Stimulated activated naive CD4-positive, alpha-beta T cell (primary cell): Measurements from ENCODE around the gene CFAP77.

Experiments used
- DNase-seq, 6 experiments: peaks; one replicate each; lab custom pipeline; 2025; lab: John Stamatoyannopoulos, UW

The CFAP77 gene

DNA sequence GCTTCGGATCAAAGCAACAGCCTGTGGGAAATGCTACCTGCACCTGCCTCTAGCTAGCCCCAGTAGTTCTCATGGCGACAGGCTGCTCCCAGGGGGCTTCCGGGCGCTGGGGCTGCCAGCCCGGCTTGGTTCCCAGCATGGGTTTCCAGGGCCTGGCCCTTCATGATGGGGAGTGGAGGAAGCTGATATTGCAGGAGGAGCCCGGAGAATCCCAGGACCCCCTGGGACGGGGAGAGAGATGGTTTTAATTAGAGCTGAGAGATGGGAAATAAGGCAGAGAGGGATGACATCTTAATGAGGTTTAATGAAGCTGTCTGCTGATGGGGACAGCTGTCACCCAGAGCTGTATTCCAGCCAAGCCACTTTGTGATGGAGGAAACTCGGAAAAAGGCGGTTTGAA lies 78.6 kb downstream of the CFAP77 start:
- DNase-seq = no peak

DNA sequence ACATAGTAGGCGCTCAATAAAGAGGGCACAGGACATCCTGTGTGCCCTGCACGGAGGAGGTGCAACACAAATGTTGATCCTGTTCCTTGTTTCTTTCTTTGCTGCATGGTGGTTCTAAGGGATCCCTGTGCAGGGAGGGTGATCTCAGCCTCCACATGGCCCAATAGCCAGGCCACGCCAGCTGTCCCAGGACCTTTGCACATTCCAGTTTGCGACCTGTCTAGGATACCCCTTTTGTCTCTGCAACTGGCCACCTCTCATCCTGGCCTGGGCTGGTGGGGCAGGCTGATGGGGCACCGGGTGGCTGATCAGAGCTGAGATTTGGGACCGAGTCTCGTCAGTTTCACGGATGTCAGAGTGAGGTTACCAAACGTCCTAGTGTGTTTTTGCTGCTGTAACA lies 79.5 kb downstream of the CFAP77 start:
- no peak for DNase-seq

DNA sequence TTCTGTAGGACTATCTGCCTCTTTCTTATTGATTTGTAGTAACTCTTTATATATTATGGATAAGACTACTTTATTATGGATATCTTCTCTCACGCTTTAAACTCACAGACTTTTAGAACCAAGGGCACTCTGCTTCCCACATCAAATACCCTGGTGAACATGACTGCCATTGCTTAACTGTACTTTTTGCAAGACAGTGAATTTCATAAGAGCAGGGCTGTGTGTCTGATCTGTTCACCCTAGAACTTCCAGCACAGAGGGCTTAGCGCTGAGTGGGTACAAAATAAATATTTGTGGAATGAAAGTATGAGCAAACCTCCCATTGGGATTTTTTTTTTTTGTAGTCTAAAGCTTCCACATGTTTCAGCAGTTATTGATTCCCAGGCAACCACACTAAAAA lies 84.8 kb downstream of the CFAP77 start:
- DNase-seq = no peak

DNA sequence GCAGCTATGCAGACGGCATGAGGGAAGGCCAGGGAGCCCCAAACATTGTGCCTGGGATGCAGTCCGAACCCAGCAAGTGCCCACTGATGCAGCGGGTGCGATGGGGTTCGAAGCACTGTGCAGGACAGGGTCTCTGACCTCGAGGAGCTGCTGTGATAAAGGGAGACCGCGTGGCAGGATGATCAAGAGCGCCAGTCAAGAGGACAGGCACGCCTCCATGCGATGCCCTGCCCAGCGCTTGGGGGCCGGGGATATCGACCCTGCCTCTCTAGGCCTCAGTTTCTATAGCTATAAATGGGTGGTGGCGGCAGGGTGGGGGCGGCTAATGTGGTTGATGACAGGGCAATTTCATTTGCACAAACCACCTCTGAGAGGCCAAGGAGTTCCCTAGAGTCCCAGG lies 87.7 kb downstream of the CFAP77 start:
- DNase-seq = no peak

DNA sequence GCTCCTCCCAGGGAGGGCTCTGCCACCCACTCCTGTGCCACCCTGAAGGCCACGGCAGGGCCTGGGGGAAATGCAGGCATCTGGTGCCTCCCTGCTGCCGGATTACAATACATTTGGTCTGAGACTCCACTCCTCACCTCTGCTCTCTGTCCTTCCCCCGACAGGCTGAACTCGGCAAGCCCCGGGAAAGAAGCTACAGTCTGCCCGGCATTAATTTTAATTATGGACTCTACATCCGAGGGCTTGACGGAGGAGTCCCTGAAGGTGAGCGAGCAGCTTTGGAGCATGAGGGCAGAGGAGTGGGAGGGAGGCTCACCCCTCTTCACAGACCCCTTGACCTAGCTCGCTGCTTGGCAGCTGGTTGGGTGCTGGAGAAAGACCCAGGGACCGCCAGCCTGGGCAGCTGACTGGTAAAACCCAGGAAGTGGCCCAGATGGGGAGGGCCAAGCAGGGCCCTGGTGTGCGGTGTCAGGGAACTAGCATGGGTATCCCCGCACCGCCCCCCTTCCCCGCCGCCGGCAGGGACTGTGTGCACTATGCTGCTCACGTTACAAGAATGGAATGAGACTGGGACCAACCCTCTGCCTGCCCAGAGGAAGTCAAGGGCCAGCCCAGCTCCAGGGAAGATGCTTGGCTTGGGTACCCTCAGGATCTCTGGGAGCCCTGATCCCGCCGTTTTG lies 88.7 kb downstream of the CFAP77 start:
- DNase-seq = no peak

- DNase-seq = no peak
These were observed 89.2 kb downstream of the CFAP77 start for GRCh38 chr9:132499251-132499650.

- DNase-seq = no peak
These were observed 90.2 kb downstream of the CFAP77 start for GRCh38 chr9:132500193-132500592.

GRCh38 chr9:132502480-132502879 lies 92.5 kb downstream of the CFAP77 start:
- DNase-seq = no peak

DNA sequence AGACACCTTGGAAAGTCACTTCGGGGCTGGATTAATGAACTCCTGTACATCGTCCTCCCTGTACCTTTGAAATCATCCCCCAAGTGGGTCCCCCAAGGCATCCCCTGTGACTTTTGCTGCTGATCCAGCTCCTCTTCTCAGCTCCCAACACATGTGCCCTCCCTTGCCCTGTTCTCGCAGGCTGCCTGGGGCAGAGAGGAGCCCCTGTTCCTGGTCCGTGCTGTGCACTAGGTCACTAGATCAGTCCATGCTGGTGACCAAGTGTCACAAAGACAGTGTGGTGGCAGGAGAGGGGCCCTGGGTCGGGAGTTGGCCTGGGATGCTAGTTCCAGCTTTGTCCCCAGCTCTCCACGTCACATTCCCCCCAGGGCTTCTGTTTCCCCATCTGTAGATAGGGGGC lies 93.1 kb downstream of the CFAP77 start:
- DNase-seq = no peak

DNA sequence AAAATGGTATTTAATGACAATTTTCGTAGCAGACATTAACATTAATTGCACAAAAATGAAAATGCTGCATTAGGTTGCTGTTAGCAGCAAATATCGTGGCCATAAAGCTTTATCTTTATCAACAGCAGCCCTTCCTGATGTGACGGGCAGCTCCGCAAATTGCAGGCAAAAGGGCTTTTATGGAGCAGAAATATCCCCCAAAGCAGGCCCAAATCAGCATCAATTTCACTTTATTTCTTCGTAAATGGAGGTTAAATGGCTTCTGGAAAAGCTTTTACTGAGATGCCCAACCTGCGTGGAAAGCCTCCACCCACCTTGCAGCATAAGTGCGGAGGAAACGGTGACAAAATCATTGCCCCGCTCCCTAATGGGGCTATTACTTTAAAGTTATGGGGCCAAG lies 94.5 kb downstream of the CFAP77 start:
- DNase-seq = no peak

GRCh38 chr9:132505991-132506655 lies 96.1 kb downstream of the CFAP77 start:
- DNase-seq = no peak

- DNase-seq = no peak
These were observed 97.1 kb downstream of the CFAP77 start for GRCh38 chr9:132506977-132507669.

DNA sequence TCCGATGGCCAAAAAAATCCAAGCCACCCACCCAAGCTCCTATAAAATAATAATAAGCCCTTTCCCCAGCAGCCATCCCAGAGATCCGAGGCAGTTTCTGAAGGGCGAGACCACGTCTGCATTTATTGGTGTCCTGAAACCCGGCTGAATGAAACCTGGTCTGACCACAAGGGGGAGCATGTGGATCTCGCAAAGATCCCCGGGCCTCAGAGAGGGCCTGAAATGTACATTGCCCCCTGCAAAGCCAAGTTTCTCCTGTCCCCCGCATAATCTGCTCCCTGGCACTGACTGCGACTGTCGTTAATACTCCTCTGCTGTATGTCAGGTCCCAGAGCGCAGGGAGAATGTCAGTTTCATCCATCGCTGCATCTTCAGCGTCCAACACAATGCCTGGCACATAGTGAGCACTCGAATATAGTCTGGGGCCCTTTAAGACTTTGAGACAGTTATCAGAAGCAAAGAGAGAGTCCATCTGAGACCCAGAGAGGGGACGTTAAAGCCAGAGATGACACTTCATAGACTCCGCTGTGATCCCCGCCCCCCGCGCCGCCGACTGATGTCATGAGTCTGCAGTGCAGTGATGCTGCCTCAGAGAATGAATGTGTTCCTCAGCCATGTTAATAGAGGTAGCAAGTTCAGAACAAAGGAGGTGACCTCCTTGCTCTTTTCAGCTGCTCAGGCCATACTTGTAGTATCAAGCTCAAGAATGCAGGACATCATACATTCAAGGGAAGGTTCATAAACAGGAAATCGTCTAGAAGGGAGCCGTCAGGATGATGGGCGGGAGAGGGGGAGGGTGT lies 97.9 kb downstream of the CFAP77 start:
- peak; percentile 34 to 64 (median 46) for DNase-seq

DNA sequence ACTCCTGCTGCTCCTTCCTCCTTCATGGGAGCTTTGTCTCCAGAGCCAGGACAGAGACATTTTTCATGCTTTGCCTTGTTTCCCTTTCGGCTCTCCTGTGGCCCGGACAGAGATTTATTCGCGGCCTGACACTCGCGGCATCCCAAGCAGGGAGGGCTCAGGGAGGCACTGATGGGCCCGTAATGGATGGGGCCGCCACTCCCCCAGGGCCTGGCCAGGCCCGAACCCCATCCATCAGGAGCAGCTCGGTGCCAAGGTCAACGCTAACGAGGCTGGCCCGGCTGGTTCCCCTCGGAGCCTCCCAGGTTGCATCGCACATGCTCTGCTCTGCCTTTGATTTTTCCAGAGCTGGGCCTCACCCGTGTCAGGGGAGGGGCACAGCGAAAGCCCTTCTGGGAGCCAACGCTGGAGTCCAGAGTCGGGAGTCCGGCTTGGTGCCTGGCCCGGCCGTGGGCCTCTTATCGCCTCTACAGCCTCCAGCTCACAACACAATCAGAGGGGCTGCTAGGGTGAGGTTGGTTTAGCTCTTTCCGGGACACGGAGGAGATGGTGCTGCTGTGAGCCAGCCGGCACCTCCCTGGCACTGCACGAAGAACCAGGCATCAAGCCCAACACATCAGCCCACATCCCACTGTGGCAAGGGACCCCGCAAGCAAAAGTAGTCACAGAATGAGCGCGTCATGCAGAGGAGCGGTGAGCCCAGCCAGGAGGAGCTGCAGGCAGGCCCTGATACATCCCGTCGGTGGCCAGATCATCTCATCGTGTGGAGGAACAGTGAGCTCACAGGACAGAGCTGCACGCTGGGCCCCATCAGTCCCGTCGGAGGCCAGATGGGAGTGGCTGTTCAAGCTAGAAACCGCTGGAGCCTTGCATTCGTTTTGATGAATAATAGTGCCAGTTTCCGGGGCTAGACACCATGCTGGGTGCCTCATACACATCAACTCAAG lies 100.2 kb downstream of the CFAP77 start:
- DNase-seq = no peak

- no peak for DNase-seq
These were observed 101.4 kb downstream of the CFAP77 start for GRCh38 chr9:132511191-132511999.

DNA sequence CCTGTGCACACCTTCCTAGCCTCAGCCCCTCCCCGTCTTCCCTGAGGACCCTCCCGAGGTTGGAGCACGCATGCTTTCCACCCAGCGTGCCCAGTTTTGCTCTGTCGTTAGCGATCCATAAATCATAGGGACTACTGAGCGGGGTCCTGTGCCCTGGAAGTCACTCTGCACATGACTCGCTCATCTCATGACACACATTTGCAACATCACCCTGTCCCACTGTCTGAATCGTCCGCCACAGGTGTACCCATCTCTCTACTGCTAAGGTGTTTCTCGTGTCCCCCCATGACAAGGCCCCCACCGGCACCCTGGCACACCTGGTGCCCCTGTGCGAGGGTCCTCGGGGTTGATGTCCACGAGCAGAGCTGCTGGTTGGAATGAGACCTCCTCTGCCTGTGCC lies 103.4 kb downstream of the CFAP77 start:
- DNase-seq = no peak

DNA sequence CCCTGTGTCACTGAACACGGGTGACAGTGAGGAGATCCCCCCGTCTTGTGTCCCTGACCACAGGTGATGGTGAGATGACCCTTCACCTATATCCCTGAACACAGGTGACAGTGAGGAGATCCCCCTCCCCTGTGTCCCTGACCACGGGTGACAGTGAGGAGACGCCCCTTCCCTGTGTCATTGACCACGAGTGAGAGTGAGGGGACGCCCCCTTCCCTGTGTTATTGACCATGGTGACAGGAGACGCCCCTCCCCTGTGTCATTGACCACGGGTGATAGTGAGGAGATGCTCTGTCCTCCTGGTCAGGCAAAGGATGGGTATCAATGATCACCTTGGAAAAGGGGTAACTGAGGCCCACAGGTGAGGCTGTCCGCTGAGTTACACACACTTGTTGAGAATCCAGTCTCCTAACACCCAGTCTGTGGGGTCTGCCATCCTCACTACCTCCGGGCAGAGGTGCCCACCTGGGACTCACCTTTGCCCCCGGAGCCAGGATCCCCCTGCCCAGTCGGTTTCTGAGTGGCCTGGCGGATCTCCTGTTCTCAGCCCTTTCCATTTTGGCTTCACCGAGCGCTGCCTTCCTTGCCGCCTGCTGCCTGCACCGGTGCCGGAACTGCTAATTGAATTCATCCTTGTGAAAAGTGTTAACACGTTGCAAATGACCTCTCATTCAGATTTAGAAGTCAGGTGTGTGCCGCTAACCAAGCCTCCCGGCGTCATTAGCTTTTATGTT lies 104.2 kb downstream of the CFAP77 start:
- DNase-seq = no peak

DNA sequence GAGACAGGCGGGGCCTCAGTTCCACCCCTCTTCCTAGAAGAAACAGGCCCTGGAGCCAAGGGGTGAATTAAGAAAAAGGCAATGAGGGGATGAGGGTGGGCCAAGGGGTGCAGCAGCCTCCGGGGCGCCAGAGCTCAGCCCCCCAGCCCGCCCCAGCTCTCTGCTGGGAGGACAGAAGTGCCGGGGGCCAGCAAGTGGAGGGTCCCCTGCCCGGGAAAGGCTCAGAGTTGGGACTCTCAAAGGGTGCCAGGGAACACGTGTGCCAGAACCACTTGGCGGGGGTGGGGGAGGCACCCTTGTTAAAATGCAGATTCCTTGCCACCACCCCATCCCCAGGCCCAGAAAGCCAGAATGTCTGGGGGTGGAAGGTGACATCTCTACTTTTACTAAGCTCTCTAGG lies 104.8 kb downstream of the CFAP77 start:
- DNase-seq = no peak

DNA sequence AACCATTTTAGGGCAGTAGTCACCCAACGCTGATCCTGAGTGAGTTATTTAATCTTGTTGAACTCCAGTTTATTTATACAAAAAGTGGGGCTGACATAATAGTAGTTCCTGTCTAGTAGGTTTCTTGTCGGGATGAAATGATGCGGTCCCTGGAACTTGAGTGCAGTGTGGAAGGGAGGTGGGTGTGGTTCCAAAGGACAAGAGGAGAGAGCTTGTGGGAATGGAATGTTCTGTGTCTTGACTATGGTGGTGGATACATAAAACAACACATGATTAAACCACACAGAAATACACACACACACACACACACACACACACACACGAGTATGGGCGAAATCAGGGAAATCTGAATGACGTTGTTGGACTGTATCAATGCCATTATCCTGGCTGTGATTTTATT lies 106.3 kb downstream of the CFAP77 start:
- DNase-seq = no peak

DNA sequence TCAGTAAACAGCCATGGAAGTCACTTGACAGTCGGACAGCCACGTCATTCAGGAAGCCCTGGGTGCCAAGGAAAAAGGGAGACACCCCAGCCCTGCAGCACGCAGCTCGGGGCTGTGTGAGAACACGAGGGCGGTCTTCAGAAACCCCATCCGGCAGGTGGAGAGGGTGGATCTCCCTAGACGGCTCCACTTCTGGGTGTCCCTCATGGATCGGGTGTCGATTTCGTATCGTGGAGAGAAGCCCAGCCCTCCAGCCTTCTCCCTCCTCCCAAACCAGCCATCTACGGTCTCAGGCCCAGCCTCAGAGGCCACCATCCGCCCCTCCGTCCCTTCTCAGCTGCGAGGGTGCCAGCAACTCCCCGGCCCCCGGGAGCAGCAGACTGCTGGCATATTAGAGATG lies 106.9 kb downstream of the CFAP77 start:
- no peak for DNase-seq
